Measurements from ENCODE around the gene PTRHD1. TPM values are rescaled to one million over a fixed set of nuclear protein-coding genes. Genes with fewer than 3 reads are reported as not detected.
"Not testable (repeated sequence)": the region's sequence is repeated elsewhere in the genome, so short reads cannot be mapped to it uniquely, and the experiment has no call there.

PTRHD1 gene
- total RNA-seq, 1 donor from 2014 or later, result 59.0 TPM

GRCh38 chr2:24836206-24836605, 43.0 kb upstream of the PTRHD1 start:
- peaks cover 0 to 6% (median 5%) of the 10 kb centered on the region in 3 donors for H3K4me1 ChIP-seq (ENCODE audit: control insufficient read depth in 3 of 3, insufficient read depth in 3 of 3, low read length in 3 of 3)
- no peaks in the 10 kb centered on the region for H3K9me3 ChIP-seq (ENCODE audit: control insufficient read depth in 3 of 3, low read length in 3 of 3)
- peaks cover 0 to 11% (median 3%) of the 10 kb centered on the region in 3 donors for H3K36me3 ChIP-seq (ENCODE audit: control insufficient read depth in 3 of 3, insufficient read depth in 3 of 3, low read length in 3 of 3)
- H3K27ac ChIP-seq (ENCODE audit: low read depth, low read length), result no peak overlapping the region
- H3K9ac ChIP-seq (ENCODE audit: low read depth in 1 of 3, low read length in 3 of 3), result no peak overlapping the region
- H3K4me3 ChIP-seq (ENCODE audit: low read length in 3 of 3), result no peak overlapping the region
- H3K27me3 ChIP-seq (ENCODE audit: control insufficient read depth in 3 of 3, insufficient read depth in 3 of 3, low read length in 3 of 3), result peaks cover 0 to 4% (median 2%) of the 10 kb centered on the region in 3 donors

GRCh38 chr2:24835411-24835810, 42.2 kb upstream of the PTRHD1 start:
- H3K4me3 ChIP-seq (ENCODE audit: low read length in 3 of 3); H3K9me3 ChIP-seq (ENCODE audit: control insufficient read depth in 3 of 3, low read length in 3 of 3); H3K27ac ChIP-seq (ENCODE audit: low read depth, low read length); H3K27me3 ChIP-seq (ENCODE audit: control insufficient read depth in 3 of 3, insufficient read depth in 3 of 3, low read length in 3 of 3); H3K4me1 ChIP-seq (ENCODE audit: control insufficient read depth in 3 of 3, insufficient read depth in 3 of 3, low read length in 3 of 3); H3K9ac ChIP-seq (ENCODE audit: low read depth in 1 of 3, low read length in 3 of 3): not testable (repeated sequence)
- H3K36me3 ChIP-seq (ENCODE audit: control insufficient read depth in 3 of 3, insufficient read depth in 3 of 3, low read length in 3 of 3), result peaks cover 0 to 11% (median 3%) of the 10 kb centered on the region in 3 donors

- Histone ChIP-seq H3K9me3 (ENCODE audit: control insufficient read depth in 3 of 3, low read length in 3 of 3) (no peaks in the 10 kb centered on the region), H3K4me1 (ENCODE audit: control insufficient read depth in 3 of 3, insufficient read depth in 3 of 3, low read length in 3 of 3) (peaks cover 0 to 6% (median 5%) of the 10 kb centered on the region in 3 donors), H3K27me3 (ENCODE audit: control insufficient read depth in 3 of 3, insufficient read depth in 3 of 3, low read length in 3 of 3) (peaks cover 0 to 4% (median 0%) of the 10 kb centered on the region in 3 donors), H3K36me3 (ENCODE audit: control insufficient read depth in 3 of 3, insufficient read depth in 3 of 3, low read length in 3 of 3) (peaks cover 0 to 11% (median 3%) of the 10 kb centered on the region in 3 donors), H3K9ac (ENCODE audit: low read depth in 1 of 3, low read length in 3 of 3) (no peak overlapping the region), H3K27ac (ENCODE audit: low read depth, low read length) (no peak overlapping the region), H3K4me3 (ENCODE audit: low read length in 3 of 3) (no peak overlapping the region)
Measured at GRCh38 chr2:24834733-24835395, 41.7 kb upstream of the PTRHD1 start.

GRCh38 chr2:24833821-24834732, 40.9 kb upstream of the PTRHD1 start:
- peaks cover 0 to 4% (median 0%) of the 10 kb centered on the region in 3 donors for H3K27me3 ChIP-seq (ENCODE audit: control insufficient read depth in 3 of 3, insufficient read depth in 3 of 3, low read length in 3 of 3)
- H3K4me1 ChIP-seq (ENCODE audit: control insufficient read depth in 3 of 3, insufficient read depth in 3 of 3, low read length in 3 of 3), result peaks cover 0 to 6% (median 5%) of the 10 kb centered on the region in 3 donors
- H3K27ac ChIP-seq (ENCODE audit: low read depth, low read length), result no peak overlapping the region
- no peaks in the 10 kb centered on the region for H3K9me3 ChIP-seq (ENCODE audit: control insufficient read depth in 3 of 3, low read length in 3 of 3)
- no peak overlapping the region for H3K4me3 ChIP-seq (ENCODE audit: low read length in 3 of 3)
- peaks cover 0 to 11% (median 3%) of the 10 kb centered on the region in 3 donors for H3K36me3 ChIP-seq (ENCODE audit: control insufficient read depth in 3 of 3, insufficient read depth in 3 of 3, low read length in 3 of 3)
- H3K9ac ChIP-seq (ENCODE audit: low read depth in 1 of 3, low read length in 3 of 3), result no peak overlapping the region

- H3K27ac ChIP-seq (ENCODE audit: low read depth, low read length), result no peak overlapping the region
- peaks cover 0 to 11% (median 2%) of the 10 kb centered on the region in 3 donors for H3K36me3 ChIP-seq (ENCODE audit: control insufficient read depth in 3 of 3, insufficient read depth in 3 of 3, low read length in 3 of 3)
- H3K27me3 ChIP-seq (ENCODE audit: control insufficient read depth in 3 of 3, insufficient read depth in 3 of 3, low read length in 3 of 3), result peaks cover 0 to 4% (median 3%) of the 10 kb centered on the region in 3 donors
- H3K9ac ChIP-seq (ENCODE audit: low read depth in 1 of 3, low read length in 3 of 3), result no peak overlapping the region
- H3K4me3 ChIP-seq (ENCODE audit: low read length in 3 of 3), result no peak overlapping the region
- peaks cover 1 to 6% (median 6%) of the 10 kb centered on the region in 3 donors for H3K4me1 ChIP-seq (ENCODE audit: control insufficient read depth in 3 of 3, insufficient read depth in 3 of 3, low read length in 3 of 3)
- H3K9me3 ChIP-seq (ENCODE audit: control insufficient read depth in 3 of 3, low read length in 3 of 3), result no peaks in the 10 kb centered on the region
Measured at GRCh38 chr2:24832931-24833701, 39.9 kb upstream of the PTRHD1 start.

- peaks cover 7 to 12% (median 11%) of the 10 kb centered on the region in 3 donors for H3K4me1 ChIP-seq (ENCODE audit: control insufficient read depth in 3 of 3, insufficient read depth in 3 of 3, low read length in 3 of 3)
- H3K4me3 ChIP-seq (ENCODE audit: low read length in 3 of 3), result no peak overlapping the region
- H3K27me3 ChIP-seq (ENCODE audit: control insufficient read depth in 3 of 3, insufficient read depth in 3 of 3, low read length in 3 of 3), result peaks cover 0 to 8% (median 3%) of the 10 kb centered on the region in 3 donors
- peak overlapping the region in 1 of 3 donors; percentile 16 for H3K9ac ChIP-seq (ENCODE audit: low read depth in 1 of 3, low read length in 3 of 3)
- no peak overlapping the region for H3K27ac ChIP-seq (ENCODE audit: low read depth, low read length)
- peaks cover 0 to 11% (median 1%) of the 10 kb centered on the region in 3 donors for H3K36me3 ChIP-seq (ENCODE audit: control insufficient read depth in 3 of 3, insufficient read depth in 3 of 3, low read length in 3 of 3)
- no peaks in the 10 kb centered on the region for H3K9me3 ChIP-seq (ENCODE audit: control insufficient read depth in 3 of 3, low read length in 3 of 3)
Measured at GRCh38 chr2:24832521-24832920, 39.3 kb upstream of the PTRHD1 start.

- no peak overlapping the region for H3K9ac ChIP-seq (ENCODE audit: low read depth in 1 of 3, low read length in 3 of 3)
- H3K4me1 ChIP-seq (ENCODE audit: control insufficient read depth in 3 of 3, insufficient read depth in 3 of 3, low read length in 3 of 3), result peaks cover 11 to 17% (median 16%) of the 10 kb centered on the region in 3 donors
- no peak overlapping the region for H3K27ac ChIP-seq (ENCODE audit: low read depth, low read length)
- H3K9me3 ChIP-seq (ENCODE audit: control insufficient read depth in 3 of 3, low read length in 3 of 3), result no peaks in the 10 kb centered on the region
- H3K4me3 ChIP-seq (ENCODE audit: low read length in 3 of 3), result no peak overlapping the region
- peaks cover 0 to 8% (median 3%) of the 10 kb centered on the region in 3 donors for H3K27me3 ChIP-seq (ENCODE audit: control insufficient read depth in 3 of 3, insufficient read depth in 3 of 3, low read length in 3 of 3)
- H3K36me3 ChIP-seq (ENCODE audit: control insufficient read depth in 3 of 3, insufficient read depth in 3 of 3, low read length in 3 of 3), result peaks cover 0 to 9% (median 1%) of the 10 kb centered on the region in 3 donors
Measured at GRCh38 chr2:24832073-24832461, 38.9 kb upstream of the PTRHD1 start.

GRCh38 chr2:24831221-24832072, 38.3 kb upstream of the PTRHD1 start:
- H3K27me3 ChIP-seq (ENCODE audit: control insufficient read depth in 3 of 3, insufficient read depth in 3 of 3, low read length in 3 of 3), result peaks cover 0 to 8% (median 3%) of the 10 kb centered on the region in 3 donors
- H3K4me1 ChIP-seq (ENCODE audit: control insufficient read depth in 3 of 3, insufficient read depth in 3 of 3, low read length in 3 of 3), result peaks cover 14 to 18% (median 16%) of the 10 kb centered on the region in 3 donors
- no peaks in the 10 kb centered on the region for H3K9me3 ChIP-seq (ENCODE audit: control insufficient read depth in 3 of 3, low read length in 3 of 3)
- H3K4me3 ChIP-seq (ENCODE audit: low read length in 3 of 3), result no peak overlapping the region
- H3K36me3 ChIP-seq (ENCODE audit: control insufficient read depth in 3 of 3, insufficient read depth in 3 of 3, low read length in 3 of 3), result peaks cover 0 to 6% (median 1%) of the 10 kb centered on the region in 3 donors
- no peak overlapping the region for H3K9ac ChIP-seq (ENCODE audit: low read depth in 1 of 3, low read length in 3 of 3)
- no peak overlapping the region for H3K27ac ChIP-seq (ENCODE audit: low read depth, low read length)

- Histone ChIP-seq H3K4me1 (ENCODE audit: control insufficient read depth in 3 of 3, insufficient read depth in 3 of 3, low read length in 3 of 3) (peaks cover 14 to 18% (median 16%) of the 10 kb centered on the region in 3 donors), H3K4me3 (ENCODE audit: low read length in 3 of 3) (no peak overlapping the region), H3K27ac (ENCODE audit: low read depth, low read length) (no peak overlapping the region), H3K36me3 (ENCODE audit: control insufficient read depth in 3 of 3, insufficient read depth in 3 of 3, low read length in 3 of 3) (peaks cover 0 to 2% (median 0%) of the 10 kb centered on the region in 3 donors), H3K27me3 (ENCODE audit: control insufficient read depth in 3 of 3, insufficient read depth in 3 of 3, low read length in 3 of 3) (peaks cover 0 to 8% (median 3%) of the 10 kb centered on the region in 3 donors), H3K9me3 (ENCODE audit: control insufficient read depth in 3 of 3, low read length in 3 of 3) (no peaks in the 10 kb centered on the region), H3K9ac (ENCODE audit: low read depth in 1 of 3, low read length in 3 of 3) (no peak overlapping the region)
Measured at GRCh38 chr2:24830786-24831185, 37.6 kb upstream of the PTRHD1 start.

Data from skeletal muscle tissue (tissue), 4 donors.